Muscle of back (tissue), 11 donors: Measurements from ENCODE around the gene ANGPTL2. TPM values are rescaled to one million over a fixed set of nuclear protein-coding genes. Genes with fewer than 3 reads are reported as not detected.
"Not testable (repeated sequence)": the region's sequence is repeated elsewhere in the genome, so short reads cannot be mapped to it uniquely, and the experiment has no call there.

ENCODE experiments used
- DNase-seq, 3 donors: peaks; one replicate each; pipeline versions ENCODE4 v3.0.0 to v3.0.0-alpha.2; 2013
- polyA plus RNA-seq, 10 donors: library from polyadenylated mRNA; unstranded; fragments of 120-200 nt; gene quantifications; one replicate each; pipeline ENCODE4 v1.2.1, GENCODE V29; 2013; ENCODE audit not compliant: insufficient read length in 10 of 10

ANGPTL2 gene
- polyA plus RNA-seq, 10 donors: 50.0 to 151 (median 85.5) TPM

DNA sequence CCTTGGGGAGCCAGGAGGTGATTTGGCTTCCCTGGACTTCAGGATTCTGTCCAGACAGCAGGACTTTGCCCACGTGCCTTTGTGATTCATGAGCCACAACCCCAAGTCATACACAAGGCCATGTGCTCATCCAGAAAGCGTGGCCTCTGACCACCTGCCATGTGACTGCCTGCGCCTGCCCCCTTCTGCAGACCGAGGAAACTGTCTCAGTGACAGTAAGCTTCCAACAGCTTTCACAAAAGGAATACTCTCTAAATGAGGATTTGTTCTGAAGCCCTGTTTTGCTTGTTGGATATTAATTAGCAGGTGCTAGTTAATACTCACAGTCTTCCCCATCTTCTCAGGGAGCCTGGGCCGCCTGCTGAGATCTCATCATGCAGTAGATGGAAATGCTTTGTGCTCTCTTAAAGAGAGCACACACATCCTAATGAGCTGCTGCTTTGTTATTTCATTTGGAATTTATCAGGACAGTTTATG, 36.9 kb upstream of the ANGPTL2 start:
- DNase-seq: peak in 1 of 3 donors; percentile 42

DNA sequence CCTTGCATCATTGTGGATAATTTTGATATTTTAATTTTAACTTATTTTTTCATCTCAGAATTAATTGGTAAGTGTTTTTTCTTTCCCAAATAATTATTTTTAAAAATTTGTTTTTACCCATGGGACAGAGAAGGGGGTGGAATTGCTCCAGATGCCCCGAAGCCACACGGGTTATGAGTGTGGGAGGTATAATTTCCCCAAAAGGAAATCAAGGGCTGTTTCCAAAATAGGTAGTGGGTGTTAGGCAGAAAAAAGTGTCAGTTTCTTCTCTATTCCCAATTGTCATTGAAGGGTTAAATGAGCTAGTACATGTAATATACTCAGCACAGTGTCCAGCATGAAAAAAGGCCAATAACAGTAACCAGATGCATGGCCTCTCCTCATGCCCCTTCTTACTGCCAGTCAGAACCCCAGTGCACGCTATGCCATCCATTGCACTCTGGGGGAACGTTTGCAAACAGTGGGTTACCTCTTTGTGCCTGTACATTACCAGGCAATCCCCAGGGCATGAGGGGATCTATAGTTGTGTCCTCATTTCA, 36.4 kb upstream of the ANGPTL2 start:
- no peak for DNase-seq

DNA sequence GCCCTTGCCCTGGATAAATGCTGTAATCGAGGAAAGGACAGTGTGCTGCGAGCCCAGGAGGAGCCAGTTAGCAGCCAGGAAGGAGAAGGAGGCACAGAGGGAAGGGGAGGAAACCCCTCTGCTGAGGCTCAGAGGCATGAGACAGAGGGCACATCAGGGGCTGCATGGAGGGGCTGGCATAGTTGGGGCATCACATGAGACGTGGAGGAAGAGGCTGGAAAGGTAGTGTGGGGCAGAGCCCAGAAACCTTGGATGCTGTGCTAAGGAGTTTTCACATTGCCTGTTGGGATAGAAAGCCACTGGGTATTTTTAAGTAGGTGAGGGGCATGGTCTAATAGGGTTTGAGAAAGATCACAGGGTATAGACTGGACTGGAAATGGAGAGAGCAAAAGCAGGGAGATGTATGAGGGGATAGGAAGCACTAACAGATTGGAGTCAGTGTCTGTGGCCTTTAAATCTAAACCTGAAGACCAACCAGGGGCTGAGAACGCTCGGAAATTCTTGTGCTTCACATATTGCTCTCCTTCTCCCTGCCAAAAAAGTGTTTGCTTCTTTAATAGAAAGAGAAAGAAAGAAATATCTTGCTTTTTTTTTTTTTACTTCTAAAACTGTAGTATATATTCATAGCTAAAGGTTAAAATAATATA, 33.0 kb upstream of the ANGPTL2 start:
- DNase-seq: peak in 1 of 3 donors; percentile 52

DNA sequence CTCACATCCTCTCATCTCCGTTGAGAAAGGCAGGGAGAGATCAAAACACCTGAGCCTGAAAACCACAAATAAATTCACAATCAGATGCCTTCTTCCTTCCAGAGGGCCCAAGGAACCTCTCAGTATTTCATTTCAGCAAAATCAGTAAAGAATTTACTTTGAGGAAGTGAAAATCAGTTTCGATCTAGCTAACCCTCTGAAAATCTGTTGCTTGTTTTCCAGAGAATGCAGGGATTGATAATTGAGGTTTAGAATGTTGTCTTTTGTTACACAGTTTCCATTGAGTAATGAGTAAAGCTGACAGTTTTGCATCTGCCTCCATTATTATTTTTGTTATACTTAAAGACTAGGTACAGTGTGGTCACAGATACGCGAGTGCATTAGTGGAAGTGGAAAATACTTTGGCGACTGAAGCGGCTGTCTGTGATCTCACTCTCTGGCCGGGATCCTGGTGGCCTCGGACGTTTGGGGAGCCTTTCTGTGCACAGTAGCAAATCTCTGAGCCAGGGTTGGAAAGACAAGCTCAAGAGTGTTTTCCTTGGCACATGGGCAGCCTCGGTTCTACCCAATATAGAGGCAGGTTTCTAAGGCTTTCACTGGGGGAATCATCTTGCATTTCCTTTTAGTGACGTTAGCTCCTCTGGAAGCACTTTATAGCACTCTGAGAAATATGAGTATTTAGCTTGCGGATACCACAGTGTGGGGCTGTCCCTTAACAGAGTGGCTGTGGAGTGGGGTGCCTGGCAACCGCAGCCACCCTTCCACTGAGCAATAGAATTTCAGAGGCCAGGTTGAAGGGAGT, 32.2 kb upstream of the ANGPTL2 start:
- DNase-seq: peak; percentile 64 to 93 (median 86)

DNA sequence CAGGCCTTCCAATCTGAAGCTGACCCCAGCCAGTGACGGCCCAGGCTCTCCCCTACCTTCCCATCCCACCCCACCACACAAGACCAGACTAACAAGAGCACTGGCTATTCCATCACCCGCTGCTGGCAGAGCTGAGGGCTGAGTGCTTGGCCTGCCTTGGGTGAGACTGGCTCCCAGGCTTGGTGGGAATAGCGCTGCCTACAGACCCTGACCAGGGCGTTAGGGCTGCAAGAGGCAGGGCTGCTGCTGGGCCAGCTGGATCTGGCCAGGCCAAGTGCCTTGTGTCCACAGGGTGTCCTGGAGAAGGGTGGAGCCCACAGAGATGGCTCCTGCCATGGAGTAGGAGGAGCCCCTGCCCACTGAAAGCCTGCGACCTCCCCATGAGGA, 31.6 kb upstream of the ANGPTL2 start:
- DNase-seq: no peak

DNA sequence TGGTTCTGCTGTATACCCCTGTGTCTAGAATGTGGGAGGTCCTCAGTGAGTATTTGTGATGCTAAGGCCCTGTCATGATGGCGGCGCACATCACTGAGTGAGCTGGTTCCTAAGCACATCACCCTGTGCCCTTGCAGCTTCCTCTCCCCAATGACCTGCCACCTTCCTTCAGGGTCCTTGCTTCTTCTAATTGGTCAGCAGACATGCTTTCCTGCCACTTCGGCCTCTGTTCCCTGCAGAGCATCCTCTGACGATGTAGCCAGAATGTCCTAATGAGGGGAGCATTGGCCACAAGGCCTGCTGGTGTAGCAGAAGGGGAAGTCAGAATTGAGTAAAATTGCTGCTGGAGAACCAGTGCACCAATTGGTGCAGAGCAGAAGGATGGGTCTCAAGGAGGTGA, 31.1 kb upstream of the ANGPTL2 start:
- no peak for DNase-seq

DNA sequence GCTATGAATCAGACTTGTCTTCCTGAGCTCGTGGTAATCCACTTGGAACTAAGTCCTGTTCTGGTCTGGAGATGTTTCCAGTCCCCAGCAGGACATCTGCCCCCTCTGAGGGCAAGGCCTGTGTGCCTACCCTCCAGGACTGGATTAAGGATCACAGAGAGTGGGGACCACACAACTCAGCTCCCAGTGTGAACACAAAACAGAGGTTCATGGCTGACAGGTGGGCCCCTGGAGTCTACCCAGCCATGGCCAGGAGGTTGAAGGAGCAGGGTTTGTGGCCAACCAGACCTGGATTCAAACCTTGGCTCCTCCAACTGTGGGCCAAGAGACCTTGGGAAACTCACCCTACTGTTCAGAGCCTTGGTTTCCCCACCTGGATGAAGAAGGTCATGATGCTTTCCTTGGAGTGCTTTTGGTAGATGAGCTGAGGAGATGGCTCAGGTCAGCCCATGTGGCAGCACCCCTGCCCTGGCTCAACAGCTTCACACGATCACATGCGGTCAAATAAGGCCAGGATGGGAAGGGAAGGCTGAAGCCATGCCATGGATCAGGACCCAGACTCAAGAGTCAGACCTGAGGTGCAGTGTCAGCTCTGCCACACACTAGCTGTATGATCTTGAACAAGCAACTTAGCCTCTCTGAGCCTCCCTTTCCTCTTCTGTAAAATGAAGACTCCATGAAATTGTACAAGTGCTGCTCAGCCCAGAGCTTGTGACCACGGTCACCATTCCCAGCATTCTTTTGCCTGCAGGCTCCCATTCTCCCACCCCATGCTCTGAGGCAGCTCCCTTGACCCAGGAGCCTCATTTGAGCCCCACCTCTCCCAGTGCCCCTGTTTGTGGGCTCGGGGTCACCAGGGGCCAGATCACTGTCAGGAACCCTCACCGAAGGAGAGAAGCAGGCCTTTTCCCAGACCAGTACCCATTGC, 27.3 kb upstream of the ANGPTL2 start:
- DNase-seq: no peak

DNA sequence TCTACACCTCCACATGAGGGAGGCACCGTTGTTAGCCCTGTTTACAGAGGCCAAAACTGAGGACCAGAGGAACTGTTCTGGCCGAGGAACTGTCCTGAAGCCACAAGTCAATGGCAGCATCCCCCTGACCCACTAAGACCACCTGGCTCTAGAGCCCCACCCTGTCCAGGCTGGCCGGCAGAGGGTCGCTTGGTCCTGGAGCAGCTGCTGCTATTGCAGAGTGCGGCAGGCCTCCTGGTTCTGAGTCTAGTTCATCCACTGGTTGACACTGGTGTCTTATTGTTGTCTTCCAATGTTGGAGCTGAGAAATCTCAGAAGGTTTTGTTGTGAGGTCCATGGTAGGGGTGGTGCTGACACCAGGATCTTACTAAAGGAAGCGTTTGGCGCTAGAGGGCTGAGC, 26.6 kb upstream of the ANGPTL2 start:
- no peak for DNase-seq

DNA sequence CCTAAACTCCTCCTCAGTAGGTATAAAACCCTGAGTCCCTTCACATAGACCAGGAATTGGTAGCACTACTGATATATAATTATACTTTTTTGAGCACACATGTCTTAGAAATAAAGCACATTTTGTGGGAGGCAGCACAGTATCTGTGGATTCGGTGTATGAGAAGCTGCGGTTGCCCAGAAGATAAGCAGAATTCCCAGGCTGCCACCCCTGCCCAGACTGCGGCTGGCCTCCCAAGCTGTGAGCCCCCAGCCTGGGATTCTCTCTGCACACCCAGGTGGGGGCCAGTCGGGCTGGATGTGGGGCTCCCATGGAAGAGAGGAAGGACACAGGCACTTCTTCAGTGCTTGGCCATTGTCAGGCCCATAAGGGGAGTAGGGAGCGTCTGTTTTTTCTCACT, 25.6 kb upstream of the ANGPTL2 start:
- DNase-seq: no peak

DNA sequence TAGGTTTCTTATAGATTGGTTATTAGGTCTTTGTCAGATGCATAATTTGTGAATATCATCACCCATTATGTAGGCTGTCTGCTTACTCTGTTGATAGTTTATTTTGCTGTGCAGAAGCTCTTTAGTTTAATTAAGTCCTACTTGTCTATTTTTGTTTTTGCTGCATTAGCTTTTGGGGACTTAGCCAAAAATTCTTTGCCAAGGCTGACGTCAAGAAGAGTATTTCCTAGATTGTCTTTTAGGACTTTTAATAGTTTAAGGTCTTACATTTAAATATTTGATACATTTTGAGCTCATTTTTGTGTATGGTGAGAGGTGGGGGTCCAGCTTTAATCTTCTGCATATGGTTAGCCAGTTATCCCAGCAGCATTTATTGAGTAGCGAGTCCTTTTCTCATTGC, 24.8 kb upstream of the ANGPTL2 start:
- peak in 1 of 3 donors; percentile 36 for DNase-seq

DNA sequence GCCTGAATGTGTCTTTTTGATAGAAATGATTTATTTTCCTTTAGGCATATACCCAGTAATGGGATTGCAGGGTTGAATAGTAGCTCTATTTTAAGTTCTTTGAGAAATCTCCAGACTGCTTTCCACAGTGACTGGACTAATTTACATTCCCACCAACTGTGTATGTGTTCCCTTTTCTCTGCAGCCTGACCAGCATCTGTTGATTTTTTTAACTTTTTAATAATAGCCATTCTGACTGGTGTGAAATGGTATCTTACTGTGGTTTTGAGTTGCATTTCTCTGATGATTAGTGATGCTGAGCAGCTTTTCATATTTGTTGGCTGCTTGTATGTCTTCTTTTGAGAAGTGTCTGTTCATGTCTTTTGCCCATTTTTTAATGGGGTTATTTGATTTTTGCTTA, 24.4 kb upstream of the ANGPTL2 start:
- not testable (repeated sequence) for DNase-seq

DNA sequence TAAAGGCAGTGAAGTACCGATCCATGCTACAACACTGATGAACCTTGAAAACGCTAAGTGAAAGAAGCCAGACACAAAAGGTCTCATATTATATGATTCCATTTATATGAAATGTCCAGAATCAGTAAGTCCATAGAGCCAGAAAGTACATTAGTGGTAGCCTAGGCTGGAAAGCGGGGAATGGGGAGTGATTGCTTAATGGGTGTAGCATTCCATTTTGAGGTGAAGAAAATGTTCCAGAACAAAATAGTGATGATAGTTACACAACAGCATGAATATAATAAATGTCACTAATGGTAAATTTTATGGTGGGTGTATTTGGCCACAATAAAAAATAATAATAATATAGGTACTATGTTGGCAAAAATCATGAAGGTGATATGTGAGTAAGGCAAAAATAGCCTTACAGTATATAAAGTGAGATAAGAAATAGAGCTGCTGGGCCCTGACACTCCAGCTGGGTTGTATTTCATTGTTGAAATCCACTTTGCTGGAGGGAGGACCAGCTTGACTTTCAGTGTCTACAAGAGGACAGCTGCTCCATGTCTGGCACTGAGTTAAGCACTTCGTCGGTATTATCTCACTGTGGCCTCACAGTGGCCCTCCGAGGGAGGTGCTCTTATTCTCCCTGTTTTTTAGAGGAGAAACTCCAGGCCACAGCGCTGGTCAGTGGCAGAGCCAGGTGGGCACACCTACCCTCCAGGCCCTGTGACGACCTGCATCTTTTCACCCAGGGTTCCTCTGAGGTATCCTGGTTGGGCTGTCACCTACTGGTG, 22.4 kb upstream of the ANGPTL2 start:
- peak in 1 of 3 donors; percentile 19 for DNase-seq

DNA sequence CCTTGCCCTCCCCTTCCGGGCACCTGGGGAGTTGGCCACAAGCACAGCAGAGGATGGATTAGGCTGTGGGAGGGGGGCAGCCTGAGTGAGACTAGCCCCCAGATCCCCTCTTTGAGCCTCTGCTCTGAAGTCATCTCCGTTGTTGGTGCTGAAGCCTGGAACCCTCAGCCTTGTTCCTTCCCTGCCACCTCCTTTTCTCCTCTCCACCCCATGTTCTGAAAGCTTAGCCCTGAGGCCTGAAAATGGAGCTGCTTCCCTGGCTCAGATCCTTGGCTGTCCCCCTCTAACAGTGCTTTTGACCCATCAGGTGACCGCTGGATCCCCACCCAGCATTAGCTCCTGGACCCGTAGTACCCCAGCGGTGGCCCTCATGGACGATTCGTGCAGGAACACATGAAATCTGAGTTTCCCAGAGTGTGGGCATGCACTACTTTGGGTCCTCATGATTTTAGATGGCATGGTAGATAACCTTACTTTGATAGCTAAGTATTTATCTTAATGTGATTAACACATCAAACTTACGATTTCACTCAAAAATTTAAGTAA, 21.6 kb upstream of the ANGPTL2 start:
- no peak for DNase-seq

DNA sequence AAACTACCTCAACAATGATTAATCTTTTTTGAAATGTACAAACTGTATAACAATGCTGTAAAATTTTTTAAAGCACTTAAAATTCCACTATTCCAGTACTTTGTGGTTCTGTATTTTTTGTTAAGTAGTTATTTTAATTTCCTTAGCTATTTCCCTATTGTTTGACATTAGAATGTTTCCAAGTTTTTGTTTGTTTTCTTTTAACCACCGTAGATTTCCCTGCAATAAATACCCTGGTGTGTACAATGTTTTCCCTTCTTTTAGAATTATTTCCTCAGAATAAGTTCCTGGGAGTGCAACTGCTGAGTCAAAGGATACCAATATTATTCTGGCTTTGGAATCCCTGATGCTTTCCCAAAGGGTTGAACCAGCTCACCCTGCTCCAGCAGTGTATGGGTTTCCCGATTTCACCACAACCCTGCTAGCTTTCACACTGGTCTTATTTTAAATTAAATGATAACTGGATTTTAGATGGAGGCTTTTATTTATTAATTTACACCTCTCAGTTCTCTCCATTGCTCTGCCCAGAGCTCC, 20.6 kb upstream of the ANGPTL2 start:
- no peak for DNase-seq

DNA sequence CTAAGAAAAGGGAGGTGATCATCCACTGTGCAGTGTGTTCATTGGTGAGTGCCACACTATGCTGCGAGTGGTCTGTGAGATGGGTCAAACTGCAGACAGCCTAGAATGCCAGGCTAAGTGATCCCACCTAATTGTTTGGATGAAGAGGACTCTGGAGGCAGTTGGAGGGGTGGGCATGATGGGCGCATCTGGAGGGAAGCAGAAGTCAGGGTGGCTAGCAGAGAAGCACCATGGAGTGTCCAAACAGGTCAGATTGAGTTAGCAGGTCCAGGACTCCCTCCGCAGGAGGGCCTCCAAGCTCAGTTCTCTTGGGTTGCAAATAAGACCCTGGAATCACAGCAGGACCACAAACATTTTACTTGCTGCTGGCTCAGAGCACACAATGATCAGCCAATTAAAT, 19.9 kb upstream of the ANGPTL2 start:
- DNase-seq: no peak

DNA sequence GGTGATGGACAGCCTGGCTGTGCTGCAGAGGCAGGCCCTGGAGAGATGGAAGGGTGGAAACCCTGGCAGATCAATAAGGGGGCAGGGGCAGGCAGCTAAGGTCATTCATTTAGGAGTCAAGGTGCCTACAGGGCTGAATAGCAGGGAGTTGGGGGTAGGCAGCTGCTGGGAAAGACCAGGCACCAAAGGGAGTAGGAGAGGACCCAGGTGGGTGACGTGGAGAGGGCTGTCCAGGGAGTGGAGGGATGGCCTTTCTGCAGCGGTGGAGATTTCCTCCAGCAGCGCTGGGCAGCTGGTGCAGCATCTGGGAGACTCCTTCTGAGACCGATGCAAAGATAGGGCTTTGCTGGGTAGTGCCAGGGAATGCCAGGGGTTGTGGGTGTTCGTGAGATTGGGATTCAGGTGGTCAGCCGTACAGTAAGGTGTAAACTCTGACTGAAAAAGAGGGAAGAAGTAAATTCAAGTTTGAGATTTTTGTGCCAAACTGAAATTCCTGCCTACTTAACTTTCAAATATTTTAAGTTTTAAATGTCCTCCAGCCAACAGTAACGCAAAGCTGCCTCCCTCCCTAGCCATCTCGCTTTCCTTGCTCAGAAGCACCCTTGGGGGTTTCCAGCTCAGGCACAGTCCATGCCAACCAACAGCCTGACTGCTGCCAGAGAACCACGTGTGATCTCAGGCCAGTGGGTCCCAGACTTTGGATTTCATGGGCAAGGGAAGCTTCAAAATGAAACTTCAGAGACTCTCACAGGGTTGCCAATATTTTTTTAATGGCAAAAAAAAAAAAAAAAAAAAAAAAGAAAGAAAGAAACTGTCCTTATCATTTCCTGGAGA, 18.6 kb upstream of the ANGPTL2 start:
- peak in 1 of 3 donors; percentile 27 for DNase-seq

DNA sequence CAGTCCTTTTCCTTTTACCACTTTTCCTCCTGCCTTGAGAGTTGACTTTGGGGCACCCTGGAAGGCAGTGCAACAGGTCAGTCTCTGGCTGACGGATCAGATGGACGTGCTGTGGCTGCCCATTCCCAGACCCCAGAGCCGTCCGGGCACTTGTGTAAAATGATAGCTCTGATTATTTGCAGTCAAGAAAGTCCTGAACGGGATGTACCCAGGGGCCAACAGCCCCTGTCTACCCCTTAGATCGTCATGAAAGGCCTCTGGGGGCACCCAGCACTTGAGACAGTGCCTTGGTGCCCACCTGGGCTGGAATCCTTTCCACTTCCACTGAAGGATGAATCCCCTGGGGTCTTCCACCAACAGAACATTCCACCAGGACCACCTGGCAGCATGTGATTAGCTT, 17.7 kb upstream of the ANGPTL2 start:
- no peak for DNase-seq

DNA sequence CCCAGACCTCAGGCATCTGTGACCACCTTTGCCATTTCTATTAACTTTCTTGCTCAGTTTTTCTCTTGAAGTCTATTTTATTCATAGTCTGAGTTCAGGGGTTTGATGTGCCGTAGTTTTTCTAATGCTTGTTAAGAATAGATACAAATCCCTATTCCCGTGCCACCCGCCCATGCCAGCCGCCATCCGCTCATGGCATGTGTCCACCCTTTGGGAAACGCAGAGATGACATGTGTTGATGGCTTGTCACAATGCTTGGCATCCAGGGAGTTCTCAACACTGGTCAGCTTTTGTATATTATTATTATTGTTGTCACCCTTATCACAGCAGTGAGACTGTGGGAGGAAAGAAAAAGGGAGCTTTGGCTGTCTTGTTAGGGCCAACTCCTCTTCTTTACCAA, 17.3 kb upstream of the ANGPTL2 start:
- DNase-seq: no peak

DNA sequence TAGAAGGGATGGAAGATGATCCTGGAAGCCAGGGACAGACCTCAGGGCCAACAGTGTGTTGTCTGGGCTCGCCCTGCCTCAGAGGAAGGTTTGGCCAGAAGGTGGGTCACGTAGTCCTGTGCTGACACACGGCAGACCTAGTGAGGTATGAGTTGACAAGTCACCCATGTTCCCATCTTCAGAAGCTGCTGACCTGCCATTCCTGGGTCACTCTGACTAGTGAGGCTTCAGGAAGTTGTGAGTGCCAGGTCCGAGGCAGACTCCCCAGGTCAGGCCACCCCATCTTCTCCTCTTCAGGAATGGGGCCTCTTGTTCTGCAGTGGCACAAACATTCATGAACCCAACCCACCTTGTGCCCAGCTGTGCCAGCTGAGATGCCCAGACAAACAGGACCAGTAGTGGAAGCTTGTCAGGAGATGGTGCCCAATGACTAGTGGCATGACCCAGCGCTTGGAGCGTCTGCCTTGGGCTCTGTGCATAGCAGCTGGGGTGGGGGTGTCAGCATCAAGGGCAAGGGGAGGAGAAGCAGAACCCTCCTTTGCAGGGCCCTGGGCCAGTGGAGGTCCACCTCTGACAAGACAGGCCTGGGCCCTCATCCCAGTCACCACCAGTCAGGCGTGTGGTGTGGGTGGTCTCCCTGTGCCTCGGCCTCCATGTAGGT, 16.8 kb upstream of the ANGPTL2 start:
- DNase-seq: no peak
